ENCODE data around the gene CD2BP2.

DNA sequence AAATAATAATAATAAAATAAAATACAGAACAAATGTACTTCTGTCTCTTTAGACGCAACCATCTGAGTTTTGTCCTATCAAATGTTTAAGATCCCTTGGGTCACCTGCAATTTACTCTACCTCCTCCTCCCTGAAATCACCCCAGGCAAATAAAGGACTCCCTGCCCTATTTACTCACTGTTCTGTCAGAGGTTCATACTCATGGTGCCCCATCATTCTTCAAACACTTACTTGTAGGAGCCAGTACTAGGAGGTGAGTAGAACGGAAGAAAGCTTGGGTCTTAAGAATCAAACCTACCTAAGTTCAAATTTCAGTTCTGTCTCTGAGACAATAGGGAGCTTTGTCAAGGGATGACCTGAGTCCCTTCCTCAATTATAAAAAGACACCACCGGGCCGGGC, 11.4 kb upstream of the CD2BP2 start:
- TF ChIP-seq, protein P1, sequence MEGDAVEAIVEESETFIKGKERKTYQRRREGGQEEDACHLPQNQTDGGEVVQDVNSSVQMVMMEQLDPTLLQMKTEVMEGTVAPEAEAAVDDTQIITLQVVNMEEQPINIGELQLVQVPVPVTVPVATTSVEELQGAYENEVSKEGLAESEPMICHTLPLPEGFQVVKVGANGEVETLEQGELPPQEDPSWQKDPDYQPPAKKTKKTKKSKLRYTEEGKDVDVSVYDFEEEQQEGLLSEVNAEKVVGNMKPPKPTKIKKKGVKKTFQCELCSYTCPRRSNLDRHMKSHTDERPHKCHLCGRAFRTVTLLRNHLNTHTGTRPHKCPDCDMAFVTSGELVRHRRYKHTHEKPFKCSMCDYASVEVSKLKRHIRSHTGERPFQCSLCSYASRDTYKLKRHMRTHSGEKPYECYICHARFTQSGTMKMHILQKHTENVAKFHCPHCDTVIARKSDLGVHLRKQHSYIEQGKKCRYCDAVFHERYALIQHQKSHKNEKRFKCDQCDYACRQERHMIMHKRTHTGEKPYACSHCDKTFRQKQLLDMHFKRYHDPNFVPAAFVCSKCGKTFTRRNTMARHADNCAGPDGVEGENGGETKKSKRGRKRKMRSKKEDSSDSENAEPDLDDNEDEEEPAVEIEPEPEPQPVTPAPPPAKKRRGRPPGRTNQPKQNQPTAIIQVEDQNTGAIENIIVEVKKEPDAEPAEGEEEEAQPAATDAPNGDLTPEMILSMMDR (IDR thresholded peaks at IDR 0.05): no peak
- no peak for TF ChIP-seq POLR2A (IDR thresholded peaks at IDR 0.05)

All from thyroid gland (tissue), 4 donors.